Trophoblast cell (in vitro differentiated cells and primary cell): ENCODE measurements around the gene TAX1BP1. TPM values are rescaled to one million over a fixed set of nuclear protein-coding genes. Genes with fewer than 3 reads are reported as not detected.

ENCODE experiments used
- DNase-seq, 2 donors: peaks; one replicate each; pipeline ENCODE4 v3.0.0-alpha.2; 2016
- H2AFZ ChIP-seq: 2 replicates; pipeline ENCODE4 v1.6.1; 2013; ENCODE audit warnings: low read length, moderate library complexity, mild to moderate bottlenecking; ENCODE audit not compliant: insufficient read depth, poor library complexity
- H2AK5ac ChIP-seq: 2 replicates; pipeline ENCODE4 v1.6.1; 2013; ENCODE audit warnings: mild to moderate bottlenecking, low read length
- H2BK120ac ChIP-seq: 2 replicates; pipeline ENCODE4 v1.6.1; 2013; ENCODE audit warnings: low read length, mild to moderate bottlenecking, moderate library complexity; ENCODE audit not compliant: insufficient read depth, poor library complexity
- H2BK12ac ChIP-seq: 2 replicates; pipeline ENCODE4 v1.6.1; 2013; ENCODE audit warnings: mild to moderate bottlenecking, low read length, moderate library complexity
- H2BK5ac ChIP-seq: 2 replicates; pipeline ENCODE4 v1.6.1; 2013; ENCODE audit warnings: low read length, low read depth, moderate library complexity, mild to moderate bottlenecking; ENCODE audit not compliant: poor library complexity
- H3K14ac ChIP-seq: 2 replicates; pipeline ENCODE4 v1.6.1; 2013; ENCODE audit warnings: mild to moderate bottlenecking, low read length
- H3K18ac ChIP-seq: 2 replicates; pipeline ENCODE4 v1.6.1; 2013; ENCODE audit warnings: mild to moderate bottlenecking, low read length
- H3K23ac ChIP-seq: 2 replicates; pipeline ENCODE4 v1.6.1; 2013; ENCODE audit warnings: low read length
- H3K27ac ChIP-seq: 2 replicates; pipeline ENCODE4 v1.5.1; 2013; ENCODE audit warnings: low read depth, mild to moderate bottlenecking, inconsistent platforms, low read length, moderate library complexity
- H3K27me3 ChIP-seq: 2 replicates; pipeline ENCODE4 v1.6.1; 2013; ENCODE audit warnings: inconsistent platforms, mild to moderate bottlenecking, low read length, moderate library complexity; ENCODE audit not compliant: insufficient read depth
- H3K36me3 ChIP-seq, 2 experiments: 1 replicate in 1 of 2; 2 replicates in 1 of 2; pipeline ENCODE4 v1.6.1; 2013; ENCODE audit warnings: low read length in 2 of 2, mild to moderate bottlenecking in 2 of 2, moderate library complexity in 1 of 2; ENCODE audit not compliant: insufficient read depth in 2 of 2, control insufficient read depth in 1 of 2
- H3K4ac ChIP-seq: 2 replicates; pipeline ENCODE4 v1.6.1; 2013; ENCODE audit warnings: low read depth, mild to moderate bottlenecking, low read length, moderate library complexity
- H3K4me1 ChIP-seq, 2 experiments: 1 replicate in 1 of 2; 2 replicates in 1 of 2; pipeline ENCODE4 v1.6.1; 2013; ENCODE audit warnings: low read length in 2 of 2, mild to moderate bottlenecking in 2 of 2, moderate library complexity in 1 of 2; ENCODE audit not compliant: insufficient read depth in 2 of 2, control insufficient read depth in 1 of 2
- H3K4me2 ChIP-seq: 2 replicates; pipeline ENCODE4 v1.6.1; 2013; ENCODE audit warnings: inconsistent platforms, mild to moderate bottlenecking, low read length, moderate library complexity
- H3K4me3 ChIP-seq: 2 replicates; pipeline ENCODE4 v1.5.1; 2013; ENCODE audit warnings: mild to moderate bottlenecking, low read depth, low read length, inconsistent platforms
- H3K79me1 ChIP-seq: one replicate; pipeline ENCODE4 v1.6.1; 2013; ENCODE audit warnings: low read length
- H3K79me2 ChIP-seq: 2 replicates; pipeline ENCODE4 v1.6.1; 2013; ENCODE audit warnings: low read length, mild to moderate bottlenecking; ENCODE audit not compliant: control insufficient read depth, insufficient read depth, poor library complexity
- H3K9ac ChIP-seq: 2 replicates; pipeline ENCODE4 v1.6.1; 2013; ENCODE audit warnings: mild to moderate bottlenecking, low read length
- H3K9me3 ChIP-seq: 2 replicates; pipeline ENCODE4 v1.6.1; 2013; ENCODE audit warnings: low read depth, mild to moderate bottlenecking, control low read depth, inconsistent platforms, low read length; ENCODE audit not compliant: insufficient read depth
- H4K12ac ChIP-seq: 2 replicates; pipeline ENCODE4 v1.6.1; 2013; ENCODE audit warnings: low read depth, mild to moderate bottlenecking, low read length, moderate library complexity
- H4K8ac ChIP-seq: 2 replicates; pipeline ENCODE4 v1.6.1; 2013; ENCODE audit warnings: low read depth, mild to moderate bottlenecking, low read length, moderate library complexity
- H4K91ac ChIP-seq: one replicate; pipeline ENCODE4 v1.6.1; 2013; ENCODE audit warnings: low read depth, mild to moderate bottlenecking, low read length, moderate library complexity
- WGBS: extraction: QIAGEN DNeasy Blood & Tissue Kit; methylation state at CpG from one replicate; pipeline ENCODE4 v1.1.7; 2013; ENCODE audit warnings: missing lambda C conversion rate; ENCODE audit not compliant: insufficient read length, insufficient coverage; ENCODE audit errors: extremely low coverage; 5-methylcytosine and 5-hydroxymethylcytosine counted together
- polyA plus RNA-seq: library from polyadenylated mRNA; stranded (reverse); fragments of 200-250 nt; gene quantifications from 2 replicates; pipeline ENCODE4 v1.2.3, GENCODE V29; 2013

The TAX1BP1 gene
- 116 and 117 TPM in 2 replicates for polyA plus RNA-seq

- no peaks in the 10 kb centered on the region for H3K9me3 ChIP-seq
- peak within 1 kb of the TSS; percentile 90 for H3K18ac ChIP-seq
- H2AK5ac ChIP-seq, result peak within 1 kb of the TSS; percentile 56
- H4K91ac ChIP-seq, result peak within 1 kb of the TSS; percentile 94
- H3K4ac ChIP-seq, result peak within 1 kb of the TSS; percentile 54
- no peak within 1 kb of the TSS for H3K23ac ChIP-seq
- peak within 1 kb of the TSS; percentile 35 for H2BK120ac ChIP-seq
- H2AFZ ChIP-seq, result peak within 1 kb of the TSS; percentile 95
- H2BK12ac ChIP-seq, result no peak within 1 kb of the TSS
- H2BK5ac ChIP-seq, result peak within 1 kb of the TSS; percentile 87
- H3K36me3 ChIP-seq, result no peaks in the 10 kb centered on the region
- H4K8ac ChIP-seq, result peak within 1 kb of the TSS; percentile 88
- H3K4me2 ChIP-seq, result peak within 1 kb of the TSS; percentile 90
- WGBS, result no CpG with 5 or more reads among the region's 41 CpGs
- H3K14ac ChIP-seq, result peak within 1 kb of the TSS; percentile 91
- H3K27ac ChIP-seq, result peak within 1 kb of the TSS; percentile 86
- H3K4me1 ChIP-seq, result peaks cover 0 to 2% of the 10 kb centered on the region in 2 experiments
- peaks cover 5% of the 10 kb centered on the region for H3K79me2 ChIP-seq
- no peaks in the 10 kb centered on the region for H3K27me3 ChIP-seq
- peak; percentile 95 to 96 for DNase-seq
- H3K4me3 ChIP-seq, result peak within 1 kb of the TSS; percentile 99
- peaks cover 5% of the 10 kb centered on the region for H3K79me1 ChIP-seq
- H4K12ac ChIP-seq, result peak within 1 kb of the TSS; percentile 72
- peak within 1 kb of the TSS; percentile 95 for H3K9ac ChIP-seq
Measured at GRCh38 chr7:27739909-27740448, at the start of gene TAX1BP1. Gene TAX1BP1, plus strand, starts transcription at chr7:27740162. Its CDS starts 8,363 bp downstream, at chr7:27748525.

- H3K4me2 ChIP-seq, result no peak overlapping the region
- no peak overlapping the region for H4K12ac ChIP-seq
- H3K14ac ChIP-seq, result no peak overlapping the region
- H3K79me1 ChIP-seq, result no peaks in the 10 kb centered on the region
- H3K27ac ChIP-seq, result no peak overlapping the region
- H2AFZ ChIP-seq, result no peak overlapping the region
- no peak overlapping the region for H4K91ac ChIP-seq
- H3K23ac ChIP-seq, result no peak overlapping the region
- H3K4me3 ChIP-seq, result no peak overlapping the region
- no peaks in the 10 kb centered on the region for H3K4me1 ChIP-seq
- H2BK5ac ChIP-seq, result no peak overlapping the region
- no peaks in the 10 kb centered on the region for H3K9me3 ChIP-seq
- no peak overlapping the region for H4K8ac ChIP-seq
- H3K36me3 ChIP-seq, result no peaks in the 10 kb centered on the region
- H2BK12ac ChIP-seq, result no peak overlapping the region
- H2AK5ac ChIP-seq, result no peak overlapping the region
- no peak overlapping the region for H2BK120ac ChIP-seq
- no peak for DNase-seq
- H3K79me2 ChIP-seq, result no peaks in the 10 kb centered on the region
- no peak overlapping the region for H3K18ac ChIP-seq
- H3K27me3 ChIP-seq, result no peaks in the 10 kb centered on the region
- H3K4ac ChIP-seq, result no peak overlapping the region
- H3K9ac ChIP-seq, result no peak overlapping the region
Measured at GRCh38 chr7:27690649-27691048, 49.3 kb upstream of the TAX1BP1 start.

GRCh38 chr7:27693794-27694193 is 46.2 kb upstream of the TAX1BP1 start:
- Histone ChIP-seq H3K9ac (no peak overlapping the region), H4K91ac (no peak overlapping the region), H3K18ac (no peak overlapping the region), H2BK120ac (no peak overlapping the region), H4K8ac (no peak overlapping the region), H3K36me3 (no peaks in the 10 kb centered on the region), H3K27me3 (no peaks in the 10 kb centered on the region), H3K4ac (no peak overlapping the region), H2AFZ (no peak overlapping the region), H3K4me3 (no peak overlapping the region), H3K4me2 (no peak overlapping the region), H2BK12ac (no peak overlapping the region), H3K9me3 (no peaks in the 10 kb centered on the region), H4K12ac (no peak overlapping the region), H3K14ac (no peak overlapping the region), H3K4me1 (no peaks in the 10 kb centered on the region), H3K79me1 (no peaks in the 10 kb centered on the region), H3K27ac (no peak overlapping the region), H3K79me2 (no peaks in the 10 kb centered on the region), H3K23ac (no peak overlapping the region), H2BK5ac (no peak overlapping the region), H2AK5ac (no peak overlapping the region)
- no peak for DNase-seq
- no CpG with 5 or more reads among the region's 3 CpGs for WGBS

- Histone ChIP-seq H3K36me3 (no peaks in the 10 kb centered on the region), H3K18ac (no peak overlapping the region), H2AFZ (no peak overlapping the region), H4K8ac (no peak overlapping the region), H3K4ac (no peak overlapping the region), H3K4me3 (no peak overlapping the region), H3K23ac (no peak overlapping the region), H2BK12ac (no peak overlapping the region), H3K27ac (no peak overlapping the region), H3K79me1 (no peaks in the 10 kb centered on the region), H3K4me2 (no peak overlapping the region), H3K79me2 (no peaks in the 10 kb centered on the region), H2BK5ac (no peak overlapping the region), H2AK5ac (no peak overlapping the region), H3K9me3 (no peaks in the 10 kb centered on the region), H3K9ac (no peak overlapping the region), H4K91ac (no peak overlapping the region), H2BK120ac (no peak overlapping the region), H3K4me1 (no peaks in the 10 kb centered on the region), H3K14ac (no peak overlapping the region), H3K27me3 (no peaks in the 10 kb centered on the region), H4K12ac (no peak overlapping the region)
- no CpG with 5 or more reads among the region's 4 CpGs for WGBS
- DNase-seq, result no peak
Measured at GRCh38 chr7:27695096-27695495, 44.9 kb upstream of the TAX1BP1 start.
